Measurements from ENCODE around the gene PRKRA. TPM values are rescaled to one million over a fixed set of nuclear protein-coding genes. Genes with fewer than 3 reads are reported as not detected.
"Not testable (repeated sequence)": the region's sequence is repeated elsewhere in the genome, so short reads cannot be mapped to it uniquely, and the experiment has no call there.

PRKRA gene
- total and polyA plus RNA-seq, 3 donors from 2014 or later: 87.5 to 108 (median 103) TPM

DNA sequence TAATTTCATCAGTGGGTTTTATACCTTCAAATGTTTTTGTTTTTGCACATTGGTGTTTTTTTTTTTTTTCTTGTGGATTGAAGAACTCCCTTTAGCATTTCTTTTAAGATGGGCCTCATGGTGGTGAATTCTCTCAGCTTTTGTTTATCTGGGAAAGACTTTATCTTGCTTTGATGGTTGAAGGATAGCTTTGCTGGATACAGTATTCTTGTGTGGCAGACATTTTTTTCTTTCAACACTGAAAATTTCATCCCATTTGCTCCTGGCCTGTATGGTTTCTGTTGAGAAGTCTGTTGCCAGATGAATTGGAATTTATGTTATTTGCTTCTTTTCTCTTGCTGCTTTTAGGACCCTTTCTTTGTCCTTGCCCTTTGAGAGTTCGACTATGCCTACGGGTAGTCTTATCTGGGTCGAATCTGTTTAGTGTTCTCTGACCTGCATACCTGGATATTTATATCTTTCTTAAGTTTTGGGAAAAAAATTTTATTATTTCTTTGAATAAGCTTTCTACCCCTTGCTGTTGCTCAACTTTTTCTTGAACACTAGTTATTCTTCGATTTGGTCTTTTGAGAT lies 25.6 kb downstream of the PRKRA start:
- H3K27ac ChIP-seq: no peak overlapping the region
- H3K27me3 ChIP-seq: no peaks in the 10 kb centered on the region
- H3K4me3 ChIP-seq: no peak overlapping the region
- WGBS, 2 donors: 93 to 98% methylated on average over 4 of the region's 4 CpGs
- no peaks in the 10 kb centered on the region for H3K36me3 ChIP-seq (ENCODE audit: low read depth, missing control alignments)
- TF ChIP-seq CTCF (IDR thresholded peaks at IDR 0.05) (no peak), POLR2A (IDR thresholded peaks at IDR 0.05) (no peak)
- no peaks in the 10 kb centered on the region for H3K9me3 ChIP-seq
- no peak for DNase-seq
- intact Hi-C loops (cut with DNase I; ENCODE audit: low total_unique reads): no loop called here
- no peaks in the 10 kb centered on the region for H3K4me1 ChIP-seq

DNA sequence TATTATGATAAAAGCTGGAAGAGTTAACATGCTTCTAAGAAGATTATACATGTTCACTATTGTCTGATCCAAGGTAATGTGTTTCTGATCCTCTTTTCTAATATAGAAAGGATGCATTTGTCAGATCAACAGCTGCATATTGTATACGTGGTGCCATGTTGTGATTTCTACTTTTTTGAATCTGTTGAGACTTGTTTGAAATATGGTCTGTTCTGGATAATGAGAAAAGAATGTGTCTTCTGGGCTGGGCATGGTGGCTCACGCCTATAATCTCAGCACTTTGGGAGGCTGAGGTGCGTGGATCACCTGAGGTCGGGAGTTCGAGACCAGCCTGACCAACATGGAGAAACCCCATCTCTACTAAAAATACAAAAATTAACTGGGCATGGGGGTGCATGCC lies 27.2 kb downstream of the PRKRA start:
- H3K4me3 ChIP-seq; intact Hi-C loops (cut with DNase I; ENCODE audit: low total_unique reads); DNase-seq; H3K27ac ChIP-seq; H3K36me3 ChIP-seq (ENCODE audit: low read depth, missing control alignments); H3K27me3 ChIP-seq; H3K9me3 ChIP-seq; H3K4me1 ChIP-seq: not testable (repeated sequence)
- WGBS, 2 donors: 91% methylated on average over 5 of the region's 5 CpGs

DNA sequence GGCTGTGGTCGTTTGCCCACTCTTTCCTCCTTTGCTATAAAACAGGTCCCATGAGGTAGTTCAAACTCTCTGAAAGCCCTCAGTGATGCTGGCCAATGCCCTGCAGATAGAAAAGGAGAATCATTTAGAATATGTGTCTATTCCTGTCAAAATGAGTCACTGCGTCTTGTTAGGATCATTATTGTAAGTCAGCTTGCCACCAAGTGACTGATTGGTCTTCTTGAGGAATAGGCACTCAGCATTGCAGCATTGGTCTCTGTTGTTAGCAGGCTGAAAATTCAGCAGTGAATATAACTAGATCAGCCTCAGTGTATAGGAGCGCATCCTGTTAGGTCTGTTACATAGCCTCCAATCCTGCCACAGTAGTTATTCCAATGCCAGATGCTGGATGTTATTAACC lies 28.9 kb downstream of the PRKRA start:
- DNase-seq: no peak
- H3K27me3 ChIP-seq: no peaks in the 10 kb centered on the region
- intact Hi-C loops (cut with DNase I; ENCODE audit: low total_unique reads): no loop called here
- TF ChIP-seq CTCF (IDR thresholded peaks at IDR 0.05) (no peak), POLR2A (IDR thresholded peaks at IDR 0.05) (no peak)
- no peaks in the 10 kb centered on the region for H3K36me3 ChIP-seq (ENCODE audit: low read depth, missing control alignments)
- no peak overlapping the region for H3K4me3 ChIP-seq
- H3K9me3 ChIP-seq: no peaks in the 10 kb centered on the region
- H3K4me1 ChIP-seq: no peaks in the 10 kb centered on the region
- 90 to 94% methylated on average over 3 of the region's 3 CpGs for WGBS, 2 donors
- no peak overlapping the region for H3K27ac ChIP-seq

DNA sequence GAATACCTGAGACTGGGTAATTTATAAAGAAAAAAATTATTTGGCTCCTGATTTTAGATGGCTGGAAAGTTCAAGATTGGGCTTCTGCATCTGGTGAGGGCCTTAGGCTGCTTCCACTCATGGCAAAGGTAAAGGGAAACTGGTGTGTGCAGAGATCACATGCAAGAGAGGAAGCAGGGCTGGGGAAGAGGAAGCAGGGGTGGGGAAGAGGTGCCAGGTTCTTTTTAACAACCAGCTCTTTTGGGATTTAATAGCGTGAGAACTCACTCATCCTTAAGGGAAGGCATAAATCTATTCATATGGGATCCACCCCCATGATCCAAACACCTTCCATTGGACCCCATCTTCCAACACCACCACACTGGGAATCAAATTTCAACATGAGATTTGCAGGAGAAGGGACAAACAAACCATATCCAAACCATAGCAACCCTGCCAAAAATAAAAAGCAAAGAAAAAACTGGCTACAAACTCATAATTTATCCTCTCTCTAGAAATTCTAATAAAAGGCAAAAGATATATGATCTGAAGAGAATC lies 30.4 kb downstream of the PRKRA start:
- no peaks in the 10 kb centered on the region for H3K4me1 ChIP-seq
- H3K36me3 ChIP-seq (ENCODE audit: low read depth, missing control alignments): no peaks in the 10 kb centered on the region
- H3K9me3 ChIP-seq: no peaks in the 10 kb centered on the region
- no peak overlapping the region for H3K27ac ChIP-seq
- no peak for TF ChIP-seq POLR2A (IDR thresholded peaks at IDR 0.05)
- no peak for TF ChIP-seq CTCF (IDR thresholded peaks at IDR 0.05)
- H3K27me3 ChIP-seq: no peaks in the 10 kb centered on the region
- 47 to 54% methylated on average over 1 of the region's 1 CpG for WGBS, 2 donors
- intact Hi-C loops (cut with DNase I; ENCODE audit: low total_unique reads): no loop called here
- DNase-seq: no peak
- no peak overlapping the region for H3K4me3 ChIP-seq

DNA sequence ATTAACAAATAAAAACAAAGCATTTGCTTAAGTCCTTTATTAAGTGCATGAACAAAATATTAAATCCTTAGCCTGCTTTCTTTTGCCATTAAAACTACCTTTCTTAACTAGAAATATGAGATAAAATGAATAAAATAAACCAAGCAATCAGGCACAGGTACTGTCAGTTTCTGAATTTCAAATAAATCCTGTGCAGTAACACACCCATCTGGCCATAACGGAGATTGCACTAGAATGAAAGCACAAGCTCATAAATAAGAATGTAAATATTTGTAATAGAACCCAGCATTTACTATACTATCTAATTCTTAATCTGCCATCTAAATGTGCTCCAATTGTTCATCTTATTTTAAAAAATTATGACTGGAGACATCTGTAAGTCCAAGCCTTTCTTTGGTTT lies 31.9 kb downstream of the PRKRA start:
- no peaks in the 10 kb centered on the region for H3K36me3 ChIP-seq (ENCODE audit: low read depth, missing control alignments)
- intact Hi-C loops (cut with DNase I; ENCODE audit: low total_unique reads): no loop called here
- no peak for TF ChIP-seq POLR2A (IDR thresholded peaks at IDR 0.05)
- peak in 1 of 3 experiments; percentile 15 for TF ChIP-seq CTCF (IDR thresholded peaks at IDR 0.05)
- H3K4me3 ChIP-seq: no peak overlapping the region
- H3K27ac ChIP-seq: no peak overlapping the region
- DNase-seq: no peak
- H3K9me3 ChIP-seq: no peaks in the 10 kb centered on the region
- H3K4me1 ChIP-seq: peaks cover 7% of the 10 kb centered on the region
- WGBS, 2 donors: 62 to 84% methylated on average over 1 of the region's 1 CpG
- H3K27me3 ChIP-seq: no peaks in the 10 kb centered on the region

Data from testis (tissue), 3 donors.